DND-41 (cell line): ENCODE results near the gene ITIH3.

Experiments
- ATAC-seq: fragments of 200-7000 bp; cut with Tn5 transposase; 3 replicates; pipeline ENCODE4 v1.9.1; 2021; ENCODE audit warnings: low read depth; ENCODE audit not compliant: insufficient read depth
- DNase-seq: peaks from one replicate; pipeline ENCODE4 v3.0.0-alpha.2; 2020
- H2AFZ ChIP-seq: 2 replicates; pipeline ENCODE4 v1.6.0; 2012; ENCODE audit warnings: low read depth, low read length
- H3K27ac ChIP-seq: 2 replicates; pipeline ENCODE4 v1.5.1; 2012; ENCODE audit warnings: low read length, inconsistent platforms
- H3K27me3 ChIP-seq: fragments of 200-600 bp; sonication (generic); 2 replicates; pipeline ENCODE4 v1.6.0; 2012; ENCODE audit warnings: low read length, mild to moderate bottlenecking, inconsistent platforms; ENCODE audit not compliant: insufficient read depth, poor library complexity
- H3K36me3 ChIP-seq: 2 replicates; pipeline ENCODE4 v1.5.1; 2012; ENCODE audit warnings: low read length, inconsistent platforms; ENCODE audit not compliant: insufficient read depth
- H3K4me1 ChIP-seq: 2 replicates; pipeline ENCODE4 v1.5.1; 2012; ENCODE audit warnings: mild to moderate bottlenecking, low read length; ENCODE audit not compliant: insufficient read depth
- H3K4me2 ChIP-seq: 2 replicates; pipeline ENCODE4 v1.6.0; 2012; ENCODE audit warnings: mild to moderate bottlenecking, moderate library complexity, low read length, inconsistent platforms; ENCODE audit not compliant: insufficient read depth
- H3K4me3 ChIP-seq, 2 experiments: fragments of 200-600 bp in 1 of 2; shearing (Covaris generic) in 1 of 2; 2 replicates each; pipeline ENCODE4 v1.5.1; 2012 to 2016; ENCODE audit warnings: inconsistent platforms in 2 of 2, low read length in 2 of 2, mild to moderate bottlenecking in 2 of 2, low read depth in 1 of 2, moderate library complexity in 1 of 2
- H3K79me2 ChIP-seq: 2 replicates; pipeline ENCODE4 v1.6.0; 2012; ENCODE audit warnings: low read length, inconsistent platforms; ENCODE audit not compliant: insufficient read depth
- H3K9ac ChIP-seq: 2 replicates; pipeline ENCODE4 v1.6.0; 2012; ENCODE audit warnings: low read depth, mild to moderate bottlenecking, inconsistent platforms, low read length, moderate library complexity
- H3K9me3 ChIP-seq: 2 replicates; pipeline ENCODE4 v1.5.1; 2012; ENCODE audit warnings: low read length, moderate library complexity, mild to moderate bottlenecking, inconsistent platforms; ENCODE audit not compliant: insufficient read depth, severe bottlenecking
- H4K20me1 ChIP-seq: 2 replicates; pipeline ENCODE4 v1.6.0; 2012; ENCODE audit warnings: low read length; ENCODE audit not compliant: insufficient read depth
- EZH2 ChIP-seq: IDR thresholded peaks from 3 replicates; pipeline ENCODE4 v1.6.1; 2012; ENCODE audit warnings: borderline replicate concordance, low read depth, mild to moderate bottlenecking, moderate library complexity, low read length, inconsistent platforms; ENCODE audit not compliant: severe bottlenecking
- TF ChIP-seq, protein P1 (sequence below): IDR thresholded peaks from 2 replicates; pipeline ENCODE4 v1.5.1; 2012; ENCODE audit warnings: borderline replicate concordance, low read length, moderate library complexity, mild to moderate bottlenecking; ENCODE audit not compliant: poor library complexity, severe bottlenecking; ENCODE audit errors: extremely low read depth

ITIH3 gene

DNA sequence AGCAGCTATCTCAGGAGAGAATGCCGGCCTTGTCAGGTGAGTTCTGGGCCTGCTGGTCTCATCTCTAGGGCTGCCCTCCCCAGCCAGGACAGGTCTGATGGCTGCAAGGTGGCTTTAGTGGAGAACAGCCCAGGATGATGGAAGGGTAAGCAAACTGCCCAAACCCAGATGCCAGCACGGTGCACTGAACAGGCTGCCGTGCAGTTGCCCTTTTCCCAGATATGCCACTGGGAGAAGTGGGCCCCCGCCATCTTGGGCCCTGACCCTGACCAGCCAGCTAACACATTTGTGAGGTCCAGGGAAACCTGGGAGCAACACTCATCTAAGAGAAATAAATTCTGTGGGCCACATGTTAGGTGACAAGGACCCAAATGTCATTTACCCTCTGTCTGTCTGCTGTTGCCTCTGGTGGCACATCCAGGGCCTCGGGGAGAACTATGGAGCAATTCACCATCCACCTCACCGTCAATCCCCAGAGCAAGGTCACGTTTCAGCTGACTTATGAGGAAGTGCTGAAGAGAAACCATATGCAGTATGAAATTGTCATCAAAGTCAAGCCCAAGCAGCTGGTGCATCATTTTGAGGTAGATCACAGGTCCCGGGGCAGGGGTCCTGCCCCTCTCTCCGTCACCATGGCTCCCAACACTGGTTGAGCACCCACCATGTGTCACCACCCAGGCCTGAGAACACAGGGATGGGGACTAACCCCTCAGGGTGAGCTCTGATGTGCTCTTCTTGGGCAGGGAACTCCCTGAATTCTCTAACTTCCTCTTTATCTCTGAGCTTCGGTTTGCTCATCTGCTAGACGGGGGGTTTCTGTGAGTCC lies 15.4 kb upstream of the ITIH3 start:
- DNase-seq (no peak), ATAC-seq (no peak)
- H3K27me3 ChIP-seq = peaks cover 6% of the 10 kb centered on the region
- no peaks in the 10 kb centered on the region for H3K36me3 ChIP-seq
- no peaks in the 10 kb centered on the region for H3K79me2 ChIP-seq
- no peaks in the 10 kb centered on the region for H3K4me1 ChIP-seq
- H3K27ac ChIP-seq = no peak overlapping the region
- H3K9me3 ChIP-seq = no peaks in the 10 kb centered on the region
- TF ChIP-seq, protein P1, sequence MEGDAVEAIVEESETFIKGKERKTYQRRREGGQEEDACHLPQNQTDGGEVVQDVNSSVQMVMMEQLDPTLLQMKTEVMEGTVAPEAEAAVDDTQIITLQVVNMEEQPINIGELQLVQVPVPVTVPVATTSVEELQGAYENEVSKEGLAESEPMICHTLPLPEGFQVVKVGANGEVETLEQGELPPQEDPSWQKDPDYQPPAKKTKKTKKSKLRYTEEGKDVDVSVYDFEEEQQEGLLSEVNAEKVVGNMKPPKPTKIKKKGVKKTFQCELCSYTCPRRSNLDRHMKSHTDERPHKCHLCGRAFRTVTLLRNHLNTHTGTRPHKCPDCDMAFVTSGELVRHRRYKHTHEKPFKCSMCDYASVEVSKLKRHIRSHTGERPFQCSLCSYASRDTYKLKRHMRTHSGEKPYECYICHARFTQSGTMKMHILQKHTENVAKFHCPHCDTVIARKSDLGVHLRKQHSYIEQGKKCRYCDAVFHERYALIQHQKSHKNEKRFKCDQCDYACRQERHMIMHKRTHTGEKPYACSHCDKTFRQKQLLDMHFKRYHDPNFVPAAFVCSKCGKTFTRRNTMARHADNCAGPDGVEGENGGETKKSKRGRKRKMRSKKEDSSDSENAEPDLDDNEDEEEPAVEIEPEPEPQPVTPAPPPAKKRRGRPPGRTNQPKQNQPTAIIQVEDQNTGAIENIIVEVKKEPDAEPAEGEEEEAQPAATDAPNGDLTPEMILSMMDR = no peak
- no peak for TF ChIP-seq EZH2
- H4K20me1 ChIP-seq = no peaks in the 10 kb centered on the region
- no peak overlapping the region for H3K4me3 ChIP-seq
- no peak overlapping the region for H2AFZ ChIP-seq
- H3K9ac ChIP-seq = no peak overlapping the region
- H3K4me2 ChIP-seq = no peak overlapping the region

DNA sequence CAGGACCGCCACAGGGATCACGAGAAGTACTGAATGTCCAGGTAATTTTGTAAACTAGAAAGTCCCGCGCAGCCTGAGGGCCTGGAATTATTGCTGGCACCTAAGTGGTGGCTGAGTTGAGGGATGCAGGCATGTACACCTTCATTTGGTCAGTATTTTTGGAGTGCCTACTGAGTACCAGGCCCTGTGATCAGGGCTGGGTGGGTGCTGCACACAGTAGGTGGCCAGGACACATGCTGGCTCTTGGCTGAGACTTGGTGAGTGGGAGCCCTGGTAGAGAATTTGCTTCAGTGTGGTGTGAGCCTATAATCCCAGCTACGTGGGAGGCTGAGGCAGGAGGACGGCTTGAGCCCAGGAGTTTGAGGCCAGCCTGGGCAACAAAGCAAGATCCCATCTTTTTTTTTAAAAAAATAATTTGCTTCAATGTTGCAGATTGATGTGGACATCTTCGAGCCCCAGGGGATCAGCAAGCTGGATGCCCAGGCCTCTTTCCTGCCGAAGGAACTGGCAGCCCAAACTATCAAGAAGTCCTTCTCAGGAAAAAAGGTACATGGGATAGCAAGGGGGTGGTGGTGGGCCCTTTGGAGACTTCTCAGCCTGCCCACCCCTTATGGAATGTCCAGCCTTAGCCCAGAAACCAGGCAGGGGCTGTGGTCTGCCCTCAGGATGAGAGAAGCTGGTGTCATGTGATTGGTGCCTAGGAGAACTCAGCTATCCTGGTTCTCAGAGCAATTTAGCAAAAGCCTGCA lies 14.6 kb upstream of the ITIH3 start:
- H3K9ac ChIP-seq = no peak overlapping the region
- H3K4me1 ChIP-seq = no peaks in the 10 kb centered on the region
- DNase-seq = no peak
- H3K27ac ChIP-seq = no peak overlapping the region
- H3K27me3 ChIP-seq = peaks cover 6% of the 10 kb centered on the region
- TF ChIP-seq EZH2 = no peak
- TF ChIP-seq, protein P1 = no peak
- no peaks in the 10 kb centered on the region for H4K20me1 ChIP-seq
- H3K79me2 ChIP-seq = no peaks in the 10 kb centered on the region
- H3K36me3 ChIP-seq = no peaks in the 10 kb centered on the region
- H2AFZ ChIP-seq = no peak overlapping the region
- no peak overlapping the region for H3K4me3 ChIP-seq
- no peak overlapping the region for H3K4me2 ChIP-seq
- ATAC-seq = no peak
- no peaks in the 10 kb centered on the region for H3K9me3 ChIP-seq

DNA sequence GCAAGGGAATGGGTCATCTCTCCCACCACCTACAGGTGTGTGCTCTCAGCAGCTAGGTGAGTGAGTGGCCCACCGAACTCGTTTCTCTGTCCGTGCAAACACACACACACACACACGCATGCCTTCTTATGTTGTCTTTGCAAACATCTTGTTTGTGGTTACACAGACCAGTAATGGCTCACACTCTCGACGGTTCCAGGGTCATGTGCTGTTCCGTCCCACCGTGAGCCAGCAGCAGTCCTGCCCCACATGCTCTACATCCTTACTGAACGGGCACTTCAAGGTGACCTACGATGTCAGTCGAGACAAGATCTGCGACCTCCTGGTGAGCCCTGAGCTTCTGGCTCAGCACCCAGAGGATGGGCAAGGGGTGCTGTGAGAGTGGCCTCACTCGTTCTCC lies 12.9 kb upstream of the ITIH3 start:
- Histone ChIP-seq H3K9ac (no peak overlapping the region), H3K9me3 (no peaks in the 10 kb centered on the region), H3K27ac (no peak overlapping the region), H4K20me1 (no peaks in the 10 kb centered on the region), H3K36me3 (no peaks in the 10 kb centered on the region), H3K79me2 (no peaks in the 10 kb centered on the region), H2AFZ (no peak overlapping the region), H3K4me2 (no peak overlapping the region), H3K4me3 (no peak overlapping the region), H3K4me1 (no peaks in the 10 kb centered on the region), H3K27me3 (peaks cover 6% of the 10 kb centered on the region)
- DNase-seq (no peak), ATAC-seq (no peak)
- TF ChIP-seq EZH2 = no peak
- TF ChIP-seq, protein P1 = no peak
